ENCODE measurements around the gene CCDC85B. TPM values are rescaled to one million over a fixed set of nuclear protein-coding genes. Genes with fewer than 3 reads are reported as not detected.

Gene CCDC85B
- total RNA-seq, 1 experiment from 2014 or later = 55.3 TPM

- TF ChIP-seq, protein P1, sequence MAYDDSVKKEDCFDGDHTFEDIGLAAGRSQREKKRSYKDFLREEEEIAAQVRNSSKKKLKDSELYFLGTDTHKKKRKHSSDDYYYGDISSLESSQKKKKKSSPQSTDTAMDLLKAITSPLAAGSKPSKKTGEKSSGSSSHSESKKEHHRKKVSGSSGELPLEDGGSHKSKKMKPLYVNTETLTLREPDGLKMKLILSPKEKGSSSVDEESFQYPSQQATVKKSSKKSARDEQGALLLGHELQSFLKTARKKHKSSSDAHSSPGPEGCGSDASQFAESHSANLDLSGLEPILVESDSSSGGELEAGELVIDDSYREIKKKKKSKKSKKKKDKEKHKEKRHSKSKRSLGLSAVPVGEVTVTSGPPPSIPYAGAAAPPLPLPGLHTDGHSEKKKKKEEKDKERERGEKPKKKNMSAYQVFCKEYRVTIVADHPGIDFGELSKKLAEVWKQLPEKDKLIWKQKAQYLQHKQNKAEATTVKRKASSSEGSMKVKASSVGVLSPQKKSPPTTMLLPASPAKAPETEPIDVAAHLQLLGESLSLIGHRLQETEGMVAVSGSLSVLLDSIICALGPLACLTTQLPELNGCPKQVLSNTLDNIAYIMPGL (CRISPR knock-in tag; IDR thresholded peaks at IDR 0.05) = peak; percentile 93
- peak; percentile 90 for TF ChIP-seq CREM (CRISPR knock-in tag; IDR thresholded peaks at IDR 0.05)
- no peak for TF ChIP-seq E2F4 (CRISPR knock-in tag; IDR thresholded peaks at IDR 0.05; ENCODE audit: borderline replicate concordance, low read depth)
- TF ChIP-seq, protein P2, sequence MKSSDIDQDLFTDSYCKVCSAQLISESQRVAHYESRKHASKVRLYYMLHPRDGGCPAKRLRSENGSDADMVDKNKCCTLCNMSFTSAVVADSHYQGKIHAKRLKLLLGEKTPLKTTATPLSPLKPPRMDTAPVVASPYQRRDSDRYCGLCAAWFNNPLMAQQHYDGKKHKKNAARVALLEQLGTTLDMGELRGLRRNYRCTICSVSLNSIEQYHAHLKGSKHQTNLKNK (CRISPR knock-in tag; IDR thresholded peaks at IDR 0.05) = no peak
- TF ChIP-seq SOX15 (CRISPR knock-in tag; IDR thresholded peaks at IDR 0.05) = no peak
- peak; percentile 49; the same call in 1 of the 2 replicates for TF ChIP-seq USF2 (CRISPR knock-in tag; IDR thresholded peaks at IDR 0.05)
- TF ChIP-seq, protein P3, sequence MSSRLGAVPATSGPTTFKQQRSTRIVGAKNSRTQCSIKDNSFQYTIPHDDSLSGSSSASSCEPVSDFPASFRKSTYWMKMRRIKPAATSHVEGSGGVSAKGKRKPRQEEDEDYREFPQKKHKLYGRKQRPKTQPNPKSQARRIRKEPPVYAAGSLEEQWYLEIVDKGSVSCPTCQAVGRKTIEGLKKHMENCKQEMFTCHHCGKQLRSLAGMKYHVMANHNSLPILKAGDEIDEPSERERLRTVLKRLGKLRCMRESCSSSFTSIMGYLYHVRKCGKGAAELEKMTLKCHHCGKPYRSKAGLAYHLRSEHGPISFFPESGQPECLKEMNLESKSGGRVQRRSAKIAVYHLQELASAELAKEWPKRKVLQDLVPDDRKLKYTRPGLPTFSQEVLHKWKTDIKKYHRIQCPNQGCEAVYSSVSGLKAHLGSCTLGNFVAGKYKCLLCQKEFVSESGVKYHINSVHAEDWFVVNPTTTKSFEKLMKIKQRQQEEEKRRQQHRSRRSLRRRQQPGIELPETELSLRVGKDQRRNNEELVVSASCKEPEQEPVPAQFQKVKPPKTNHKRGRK (CRISPR knock-in tag; IDR thresholded peaks at IDR 0.05; ENCODE audit: borderline replicate concordance) = no peak
- no peak for TF ChIP-seq RELA (CRISPR knock-in tag; IDR thresholded peaks at IDR 0.05; ENCODE audit: borderline replicate concordance)
- no peak for TF ChIP-seq ZNF396 (CRISPR knock-in tag; IDR thresholded peaks at IDR 0.05; ENCODE audit: borderline replicate concordance)
Observed at GRCh38 chr11:65888163-65888814, 2.2 kb upstream of the CCDC85B start, which contains the start of gene FIBP (continued).

- peak; percentile 17 for ATAC-seq
- CTCF ChIA-PET = interaction anchor here (0.6 to 11.9 kb wide), 46 partner anchors 7 to 339 kb away, joined by 3 to 539 read pairs (median 6); partner anchors contain the start of genes AP5B1, BANF1, C11orf68 and CFL1
- Mint-ChIP-seq H3K4me3 (peak overlapping the region; percentile 75), H3K4me1 (peaks cover 48% of the 10 kb centered on the region), H3K27me3 (ENCODE audit: low read depth) (peaks cover 15% of the 10 kb centered on the region), H3K36me3 (peaks cover 10% of the 10 kb centered on the region), H3K9me3 (no peaks in the 10 kb centered on the region), H3K27ac (no peak overlapping the region; the same call in 1 of the 2 replicates)
- peak; percentile 69 for DNase-seq (ENCODE audit: low spot score)
- POLR2A ChIA-PET = interaction anchor here (0.6 to 7.2 kb wide), 14 partner anchors 7 to 179 kb away, joined by 3 to 90 read pairs (median 4); partner anchors contain the start of genes CFL1, FOSL1, KAT5 and MUS81
- TF ChIP-seq, protein P2 (CRISPR knock-in tag; IDR thresholded peaks at IDR 0.05) = no peak
- no peak for TF ChIP-seq OVOL2 (CRISPR knock-in tag; IDR thresholded peaks at IDR 0.05; ENCODE audit: borderline replicate concordance)
- no peak for TF ChIP-seq ZBTB21 (CRISPR knock-in tag; IDR thresholded peaks at IDR 0.05; ENCODE audit: borderline replicate concordance)
- TF ChIP-seq, protein P4, sequence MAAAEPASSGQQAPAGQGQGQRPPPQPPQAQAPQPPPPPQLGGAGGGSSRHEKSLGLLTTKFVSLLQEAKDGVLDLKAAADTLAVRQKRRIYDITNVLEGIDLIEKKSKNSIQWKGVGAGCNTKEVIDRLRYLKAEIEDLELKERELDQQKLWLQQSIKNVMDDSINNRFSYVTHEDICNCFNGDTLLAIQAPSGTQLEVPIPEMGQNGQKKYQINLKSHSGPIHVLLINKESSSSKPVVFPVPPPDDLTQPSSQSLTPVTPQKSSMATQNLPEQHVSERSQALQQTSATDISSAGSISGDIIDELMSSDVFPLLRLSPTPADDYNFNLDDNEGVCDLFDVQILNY (CRISPR knock-in tag; IDR thresholded peaks at IDR 0.05) = no peak
- TF ChIP-seq GRHL2 (CRISPR knock-in tag; IDR thresholded peaks at IDR 0.05; ENCODE audit: insufficient replicate concordance, severe bottlenecking) = no peak
- TF ChIP-seq ATF3 (CRISPR knock-in tag; conservative IDR thresholded peaks at IDR 0.05) = no peak
- TF ChIP-seq KAT7 (CRISPR knock-in tag; IDR thresholded peaks at IDR 0.05; ENCODE audit: borderline replicate concordance) = no peak
- 0 out of 2 replicates have a peak, but pooled peaks have one; percentile 37 for TF ChIP-seq SP1 (CRISPR knock-in tag; conservative IDR thresholded peaks at IDR 0.05)
- TF ChIP-seq ZNF219 (CRISPR knock-in tag; IDR thresholded peaks at IDR 0.05; ENCODE audit: borderline replicate concordance) = no peak
- no peak for TF ChIP-seq ESRRA (CRISPR knock-in tag; IDR thresholded peaks at IDR 0.05; ENCODE audit: borderline replicate concordance)
- TF ChIP-seq IRF1 (CRISPR knock-in tag; IDR thresholded peaks at IDR 0.05) = no peak
- no peak for TF ChIP-seq ZNF416 (CRISPR knock-in tag; IDR thresholded peaks at IDR 0.05)
- TF ChIP-seq CREM (CRISPR knock-in tag; IDR thresholded peaks at IDR 0.05) = 0 out of 2 replicates have a peak, but pooled peaks have one; percentile 31
- TF ChIP-seq, protein P3 (CRISPR knock-in tag; IDR thresholded peaks at IDR 0.05; ENCODE audit: borderline replicate concordance) = no peak
Observed at GRCh38 chr11:65891219-65892136, 1.0 kb downstream of the CCDC85B start.
